Stimulated activated CD8-positive, alpha-beta memory T cell treated with anti-CD3 and anti-CD28 coated beads, Interleukin-4, amount 100 ng/mL, for 48 hours (primary cell): Measurements from ENCODE around the gene KCNMB4.

Source experiments
- DNase-seq: peaks from one replicate; pipeline ENCODE4 v3.0.0-alpha.2; 2020

KCNMB4 gene

GRCh38 chr12:70448371-70448770 is 82.3 kb downstream of the KCNMB4 start:
- DNase-seq = no peak

- DNase-seq = no peak
Measured at GRCh38 chr12:70449074-70449752, 83.1 kb downstream of the KCNMB4 start.

- no peak for DNase-seq
Measured at GRCh38 chr12:70449753-70450341, 83.8 kb downstream of the KCNMB4 start.

DNA sequence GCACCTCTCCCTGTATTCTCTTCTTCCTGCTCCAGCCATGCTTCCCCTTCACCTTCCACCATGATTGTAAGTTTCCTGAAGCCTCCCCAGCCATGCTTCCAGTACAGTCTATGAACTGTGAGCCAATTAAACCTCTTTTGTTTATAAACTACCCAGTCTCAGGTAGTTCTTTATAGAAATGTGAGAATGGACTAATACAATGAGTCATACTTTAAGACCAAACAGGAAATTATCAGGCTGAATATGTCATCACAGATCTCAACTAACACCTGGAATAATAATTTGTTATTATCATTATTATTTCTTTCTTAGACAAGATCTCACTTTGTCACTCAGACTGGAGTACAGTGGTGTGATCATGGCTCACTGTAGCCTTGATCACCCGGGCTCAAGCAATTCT is 85.4 kb downstream of the KCNMB4 start:
- DNase-seq = no peak

GRCh38 chr12:70456953-70457352 is 90.9 kb downstream of the KCNMB4 start:
- no peak for DNase-seq

DNA sequence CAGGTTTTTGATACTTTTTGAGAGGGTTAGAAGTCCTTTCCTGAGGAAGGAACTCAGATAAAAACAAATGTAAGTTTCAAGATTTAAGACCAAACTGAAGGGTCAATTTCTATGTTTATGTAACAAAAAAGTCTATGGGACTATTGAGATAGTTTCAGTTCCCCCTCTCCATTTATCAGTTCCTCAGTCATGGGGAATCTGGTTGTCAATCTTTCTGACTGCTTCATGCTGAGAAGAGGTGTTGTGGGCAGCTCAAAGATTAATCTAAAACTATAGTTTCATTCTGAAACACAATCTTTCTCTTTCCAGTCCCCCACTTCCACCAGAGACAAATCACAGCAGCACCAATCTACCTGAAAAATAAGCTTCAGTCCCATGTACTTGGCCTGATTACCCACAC is 93.7 kb downstream of the KCNMB4 start:
- no peak for DNase-seq

GRCh38 chr12:70463997-70464396 is 97.9 kb downstream of the KCNMB4 start:
- no peak for DNase-seq

- DNase-seq = no peak
Measured at GRCh38 chr12:70466753-70467152, 100.7 kb downstream of the KCNMB4 start.

DNA sequence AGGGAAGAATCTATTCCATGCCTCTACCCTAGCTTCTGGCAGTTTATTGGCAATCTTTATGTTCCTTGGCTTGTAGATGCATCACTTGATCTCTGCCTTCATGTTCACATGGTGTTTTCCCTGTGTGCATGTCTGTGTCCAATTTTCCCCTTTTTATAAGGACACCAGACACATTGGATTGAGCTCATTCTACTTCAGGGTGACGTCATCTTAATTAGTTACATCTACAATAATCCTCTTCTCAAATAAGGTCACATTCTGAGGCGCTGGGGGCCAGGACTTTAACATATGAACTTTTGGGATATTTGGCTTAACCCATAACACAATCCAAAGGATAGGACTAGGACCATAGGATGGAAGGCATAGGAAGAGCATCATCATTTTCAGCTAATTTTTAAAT is 101.4 kb downstream of the KCNMB4 start:
- DNase-seq = no peak

DNA sequence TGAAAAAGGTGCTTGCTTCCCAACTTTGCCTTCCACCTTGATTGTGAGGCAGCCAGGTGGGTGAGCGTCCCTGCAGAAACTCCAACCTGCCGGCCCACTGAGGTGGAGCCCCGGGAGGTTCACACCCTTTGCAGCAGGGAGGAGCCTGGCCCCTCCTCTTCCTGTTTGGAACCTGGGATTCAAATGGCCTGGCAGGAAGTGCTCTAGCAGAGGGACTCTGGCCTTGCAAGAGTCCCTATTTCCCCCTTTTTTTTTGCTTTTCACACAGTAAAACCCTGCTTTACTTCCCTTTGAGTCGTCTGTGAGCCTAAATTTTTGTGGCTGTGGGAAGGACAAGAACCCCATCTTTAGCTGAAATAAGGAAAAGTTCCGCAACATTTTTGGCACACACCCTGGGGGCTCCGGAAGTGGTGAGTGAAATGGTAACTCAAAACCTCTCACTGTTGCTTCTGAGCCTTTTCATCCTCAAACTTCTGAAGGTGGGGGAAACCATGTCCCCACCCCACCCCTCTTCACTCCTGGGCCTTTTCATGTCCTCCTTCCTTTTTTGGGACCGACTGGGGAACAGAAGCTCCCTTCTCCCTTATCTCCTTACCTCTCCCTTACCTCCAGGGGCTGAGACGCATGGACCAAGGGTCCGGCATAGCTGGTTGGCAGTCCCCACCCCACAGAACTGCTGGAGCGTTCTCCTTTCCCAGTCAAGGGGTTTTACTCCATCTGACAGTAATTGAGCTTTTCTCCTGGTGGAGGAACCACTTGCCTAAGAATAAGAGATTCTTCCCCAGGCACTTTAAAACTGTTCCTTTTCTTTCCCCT is 102.0 kb downstream of the KCNMB4 start:
- DNase-seq = no peak

- no peak for DNase-seq
Measured at GRCh38 chr12:70468741-70469140, 102.7 kb downstream of the KCNMB4 start.

- DNase-seq = no peak
Measured at GRCh38 chr12:70469221-70469820, 103.2 kb downstream of the KCNMB4 start.

GRCh38 chr12:70482764-70483163 is 116.7 kb downstream of the KCNMB4 start:
- DNase-seq = no peak
